ENCODE measurements around the gene HIVEP2.

Gene HIVEP2

GRCh38 chr6:142944124-142945048, 590 bp downstream of the HIVEP2 start:
- peak; percentile 50 to 51 for ATAC-seq

- no peak for ATAC-seq
Observed at GRCh38 chr6:142943711-142944123, 1.3 kb downstream of the HIVEP2 start.

- no peak for ATAC-seq
Observed at GRCh38 chr6:142942805-142943227, 2.2 kb downstream of the HIVEP2 start.

- ATAC-seq: no peak
Observed at GRCh38 chr6:142942238-142942637, 2.7 kb downstream of the HIVEP2 start.

GRCh38 chr6:142941018-142941417, 4.0 kb downstream of the HIVEP2 start:
- no peak for ATAC-seq

- ATAC-seq: no peak
Observed at GRCh38 chr6:142940487-142940886, 4.5 kb downstream of the HIVEP2 start.

- ATAC-seq: no peak
Observed at GRCh38 chr6:142938510-142938909, 6.5 kb downstream of the HIVEP2 start.

GRCh38 chr6:142937986-142938385, 7.0 kb downstream of the HIVEP2 start:
- ATAC-seq: no peak

GRCh38 chr6:142935553-142936517, 9.1 kb downstream of the HIVEP2 start:
- peak; percentile 39 to 46 for ATAC-seq

- no peak for ATAC-seq
Observed at GRCh38 chr6:142934599-142934998, 10.4 kb downstream of the HIVEP2 start.

- no peak for ATAC-seq
Observed at GRCh38 chr6:142934106-142934505, 10.9 kb downstream of the HIVEP2 start.

- ATAC-seq: no peak
Observed at GRCh38 chr6:142933701-142934100, 11.3 kb downstream of the HIVEP2 start.

GRCh38 chr6:142932889-142933288, 12.1 kb downstream of the HIVEP2 start:
- peak; percentile 31 to 41 for ATAC-seq

GRCh38 chr6:142929751-142930358, 15.1 kb downstream of the HIVEP2 start:
- peak; percentile 22 for ATAC-seq

- no peak for ATAC-seq
Observed at GRCh38 chr6:142927904-142928303, 17.1 kb downstream of the HIVEP2 start.

- no peak for ATAC-seq
Observed at GRCh38 chr6:142927271-142927580, 17.8 kb downstream of the HIVEP2 start.

GRCh38 chr6:142926494-142927270, 18.3 kb downstream of the HIVEP2 start:
- peak; percentile 45 to 58 for ATAC-seq

GRCh38 chr6:142926177-142926493, 18.8 kb downstream of the HIVEP2 start:
- ATAC-seq: peak in 1 of 2 donors; percentile 8

GRCh38 chr6:142925575-142926110, 19.3 kb downstream of the HIVEP2 start:
- peak; percentile 62 to 73 for ATAC-seq

GRCh38 chr6:142918339-142919042, 26.5 kb downstream of the HIVEP2 start:
- no peak for ATAC-seq

- no peak for ATAC-seq
Observed at GRCh38 chr6:142916881-142917280, 28.1 kb downstream of the HIVEP2 start.

Measured in activated CD4-positive, CD25-positive, alpha-beta regulatory T cell treated with anti-CD3 and anti-CD28 coated beads, Interleukin-2, amount 50 U/mL, for 24 hours (primary cell).